CD14-positive monocyte (primary cell): Measurements from ENCODE around the gene DNAH2. TPM values are rescaled to one million over a fixed set of nuclear protein-coding genes. Genes with fewer than 3 reads are reported as not detected.
A peak's percentile ranks its signal among the peaks of the same experiment; 100 is the strongest.

ENCODE experiments used
- DNase-seq, 3 donors: peaks; one replicate each; pipeline ENCODE4 v3.0.0-alpha.2; 2011 to 2022
- H2AFZ ChIP-seq: 2 replicates; pipeline ENCODE4 v1.6.0; 2012; ENCODE audit warnings: mild to moderate bottlenecking, low read depth, low read length, inconsistent platforms; ENCODE audit not compliant: insufficient read depth, poor library complexity, severe bottlenecking
- H3K27ac ChIP-seq, 2 donors: 1 replicate in 1 of 2; 2 replicates in 1 of 2; pipeline ENCODE4 v1.5.1; 2012 to 2013; ENCODE audit warnings: low read length in 2 of 2, control low read depth in 1 of 2, inconsistent platforms in 1 of 2, low read depth in 1 of 2, mild to moderate bottlenecking in 1 of 2
- H3K27me3 ChIP-seq, 2 donors: one replicate each; pipeline versions ENCODE4 v1.6.0 to v1.6.1; 2011 to 2013; ENCODE audit warnings: low read length in 2 of 2; ENCODE audit not compliant: control insufficient read depth in 2 of 2, insufficient read depth in 2 of 2
- H3K36me3 ChIP-seq, 2 donors: replicated peaks in 1 of 2; 1 replicate in 1 of 2; 2 replicates in 1 of 2; pipeline versions ENCODE4 v1.5.1 to v1.6.1; 2012 to 2013; ENCODE audit warnings: low read length in 2 of 2, control low read depth in 1 of 2, inconsistent platforms in 1 of 2, mild to moderate bottlenecking in 1 of 2; ENCODE audit not compliant: insufficient read depth in 2 of 2, control insufficient read depth in 1 of 2
- H3K4me1 ChIP-seq, 2 donors: 1 replicate in 1 of 2; 2 replicates in 1 of 2; pipeline versions ENCODE4 v1.5.1 to v1.6.1; 2012 to 2013; ENCODE audit warnings: low read length in 2 of 2, control low read depth in 1 of 2, inconsistent platforms in 1 of 2, mild to moderate bottlenecking in 1 of 2, moderate library complexity in 1 of 2; ENCODE audit not compliant: insufficient read depth in 2 of 2, control insufficient read depth in 1 of 2
- H3K4me2 ChIP-seq: replicated peaks from 2 replicates; pipeline ENCODE3; 2012; ENCODE audit warnings: low read length, moderate library complexity, mild to moderate bottlenecking; ENCODE audit not compliant: poor library complexity, severe bottlenecking; ENCODE audit errors: extremely low read depth
- H3K4me3 ChIP-seq, 3 experiments: fragments of 200-600 bp in 1 of 3; sonication (generic) in 1 of 3; replicated peaks in 1 of 3; 1 replicate in 2 of 3; 2 replicates in 1 of 3; pipeline ENCODE4 v1.5.1; 2011 to 2013; ENCODE audit warnings: low read length in 3 of 3, mild to moderate bottlenecking in 3 of 3, control low read depth in 2 of 3, low read depth in 2 of 3, inconsistent platforms in 1 of 3, moderate library complexity in 1 of 3
- H3K79me2 ChIP-seq: 2 replicates; pipeline ENCODE4 v1.6.0; 2012; ENCODE audit warnings: mild to moderate bottlenecking, control low read depth, inconsistent platforms, low read length, moderate library complexity; ENCODE audit not compliant: insufficient read depth
- H3K9ac ChIP-seq: 2 replicates; pipeline ENCODE4 v1.6.0; 2017; ENCODE audit warnings: low read length, mild to moderate bottlenecking; ENCODE audit not compliant: insufficient read depth, poor library complexity, severe bottlenecking
- H3K9me3 ChIP-seq, 2 donors: replicated peaks in 1 of 2; 1 replicate in 1 of 2; 2 replicates in 1 of 2; pipeline versions ENCODE4 v1.5.1 to v1.6.1; 2012 to 2013; ENCODE audit warnings: low read length in 2 of 2, control low read depth in 1 of 2; ENCODE audit not compliant: control insufficient read depth in 1 of 2, insufficient read depth in 1 of 2
- H4K20me1 ChIP-seq: 2 replicates; pipeline ENCODE4 v1.6.0; 2012; ENCODE audit warnings: mild to moderate bottlenecking, low read length, control low read depth, moderate library complexity; ENCODE audit not compliant: insufficient read depth
- H3K27ac Mint-ChIP-seq, 7 donors: one replicate each; pipeline ENCODE4 v1.8.0; 2020; ENCODE audit warnings: mild to moderate bottlenecking in 7 of 7, mixed read lengths in 7 of 7, moderate library complexity in 6 of 7, inconsistent platforms in 2 of 7
- H3K27me3 Mint-ChIP-seq, 3 donors: one replicate each; pipeline ENCODE4 v1.8.0; 2021 to 2022; ENCODE audit warnings: low read depth in 3 of 3, mild to moderate bottlenecking in 3 of 3, mixed read lengths in 3 of 3, moderate library complexity in 3 of 3, inconsistent platforms in 1 of 3
- H3K36me3 Mint-ChIP-seq, 2 donors: one replicate each; pipeline ENCODE4 v1.8.0; 2020; ENCODE audit warnings: mixed read lengths in 2 of 2, inconsistent platforms in 1 of 2, mild to moderate bottlenecking in 1 of 2
- H3K4me1 Mint-ChIP-seq: one replicate; pipeline ENCODE4 v1.8.0; 2020; ENCODE audit warnings: mild to moderate bottlenecking, mixed read lengths
- H3K4me3 Mint-ChIP-seq, 2 donors: one replicate each; pipeline ENCODE4 v1.8.0; 2020; ENCODE audit warnings: mild to moderate bottlenecking in 2 of 2, mixed read lengths in 2 of 2, moderate library complexity in 1 of 2
- H3K9me3 Mint-ChIP-seq, 7 donors: one replicate each; pipeline ENCODE4 v1.8.0; 2020 to 2022; ENCODE audit warnings: mixed read lengths in 7 of 7, mild to moderate bottlenecking in 6 of 7, moderate library complexity in 6 of 7, inconsistent platforms in 2 of 7
- WGBS: methylation state at CpG from one replicate; pipeline ENCODE4 v1.1.5; 2013; ENCODE audit warnings: missing lambda C conversion rate; ENCODE audit not compliant: insufficient coverage; 5-methylcytosine and 5-hydroxymethylcytosine counted together
- intact Hi-C, 2 donors: fragments of 100-400 bp; cut with micrococcal nuclease; formaldehyde crosslinking; loops; one replicate each; pipeline versions ENCODE4 v1.15.0 to v1.15.1; 2023
- polyA plus RNA-seq, 3 donors: library from polyadenylated mRNA; depleted of rRNA in 1 of 3; unstranded in 2 of 3; stranded (reverse) in 1 of 3; fragments of 300-500 nt in 2 of 3; fragments of >200 nt in 1 of 3; fragmentation: Illumina TruSeq in 2 of 3; gene quantifications; 1 replicate in 2 of 3; 2 replicates in 1 of 3; pipeline ENCODE4 v1.2.3, GENCODE V29; 2012 to 2021
- TF ChIP-seq, protein P1 (sequence below): fragments of 200-600 bp; IDR thresholded peaks from one replicate; pipeline ENCODE4 v1.8.0; 2022; ENCODE audit warnings: antibody characterized with exemption, mild to moderate bottlenecking

DNAH2 gene
- polyA plus RNA-seq, 3 donors, result 0.03 to 0.15 TPM; not detected in 1

DNA sequence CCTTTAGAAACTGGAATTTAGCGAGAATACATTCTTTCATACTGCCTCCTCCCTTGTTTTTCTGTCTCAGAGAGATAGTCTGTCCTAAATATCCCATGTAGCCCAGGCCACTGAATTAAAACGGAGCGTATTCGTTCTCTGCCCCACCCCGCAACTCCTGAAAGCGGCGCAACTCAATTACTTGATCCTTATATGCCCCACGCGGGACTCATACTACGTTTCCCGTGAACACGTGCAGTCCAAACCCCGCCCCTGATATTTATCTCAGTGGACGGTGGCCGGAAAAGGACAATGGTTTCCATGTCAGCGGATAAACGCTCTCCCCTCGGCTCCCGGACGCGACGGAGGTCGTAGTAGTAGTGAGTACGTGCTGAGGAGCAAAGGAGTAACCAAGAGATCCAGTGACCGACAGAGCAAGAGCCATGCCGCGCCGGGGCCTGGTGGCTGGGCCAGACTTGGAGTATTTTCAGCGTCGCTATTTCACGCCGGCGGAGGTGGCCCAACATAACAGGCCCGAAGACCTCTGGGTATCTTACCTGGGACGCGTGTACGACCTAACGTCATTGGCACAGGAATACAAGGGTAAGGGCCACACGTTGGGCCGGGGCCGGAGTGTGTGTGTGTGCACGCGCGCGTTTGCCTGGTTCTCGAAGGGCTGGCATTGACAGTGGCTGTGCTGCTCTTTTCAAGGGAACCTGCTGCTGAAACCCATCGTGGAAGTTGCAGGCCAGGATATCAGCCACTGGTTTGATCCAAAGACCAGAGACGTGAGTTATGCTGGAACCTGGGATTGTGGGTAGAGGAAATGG, 140.4 kb downstream of the DNAH2 start, which contains the start of gene CYB5D1:
Gene CYB5D1 (plus strand): TSS at position 291 of the 809 bp plus-strand sequence. CDS start 132 bp downstream, at position 423.
- Mint-ChIP-seq H3K9me3 (no peaks in the 10 kb centered on the region), H3K4me3 (no peak within 1 kb of the TSS), H3K4me1 (peaks cover 2% of the 10 kb centered on the region), H3K27ac (no peak within 1 kb of the TSS), H3K36me3 (peaks cover 25 to 42% of the 10 kb centered on the region in 2 donors), H3K27me3 (peaks cover 0 to 4% (median 2%) of the 10 kb centered on the region in 3 donors)
- intact Hi-C loops, result loop anchor here (2.0 kb wide), 3 partner anchors 15 to 35 kb away; partner anchors contain the start of gene KDM6B (in 1 of the 2)
- DNase-seq, result peak; percentile 82 to 88 (median 85)
- 9% methylated on average over 40 of the region's 48 CpGs for WGBS
- Histone ChIP-seq H3K27me3 (no peaks in the 10 kb centered on the region), H3K4me3 (peak within 1 kb of the TSS; percentile 67 to 95 (median 74)), H3K27ac (peak within 1 kb of the TSS; percentile 94 to 95), H4K20me1 (peaks cover 37% of the 10 kb centered on the region), H3K4me1 (peaks cover 36 to 47% of the 10 kb centered on the region in 2 donors), H3K9ac (peak within 1 kb of the TSS; percentile 84), H3K36me3 (peaks cover 14 to 48% of the 10 kb centered on the region in 2 donors), H3K79me2 (peaks cover 40% of the 10 kb centered on the region), H2AFZ (peak within 1 kb of the TSS; percentile 85), H3K9me3 (no peaks in the 10 kb centered on the region), H3K4me2 (peak within 1 kb of the TSS; percentile 98)
- TF ChIP-seq, protein P1, sequence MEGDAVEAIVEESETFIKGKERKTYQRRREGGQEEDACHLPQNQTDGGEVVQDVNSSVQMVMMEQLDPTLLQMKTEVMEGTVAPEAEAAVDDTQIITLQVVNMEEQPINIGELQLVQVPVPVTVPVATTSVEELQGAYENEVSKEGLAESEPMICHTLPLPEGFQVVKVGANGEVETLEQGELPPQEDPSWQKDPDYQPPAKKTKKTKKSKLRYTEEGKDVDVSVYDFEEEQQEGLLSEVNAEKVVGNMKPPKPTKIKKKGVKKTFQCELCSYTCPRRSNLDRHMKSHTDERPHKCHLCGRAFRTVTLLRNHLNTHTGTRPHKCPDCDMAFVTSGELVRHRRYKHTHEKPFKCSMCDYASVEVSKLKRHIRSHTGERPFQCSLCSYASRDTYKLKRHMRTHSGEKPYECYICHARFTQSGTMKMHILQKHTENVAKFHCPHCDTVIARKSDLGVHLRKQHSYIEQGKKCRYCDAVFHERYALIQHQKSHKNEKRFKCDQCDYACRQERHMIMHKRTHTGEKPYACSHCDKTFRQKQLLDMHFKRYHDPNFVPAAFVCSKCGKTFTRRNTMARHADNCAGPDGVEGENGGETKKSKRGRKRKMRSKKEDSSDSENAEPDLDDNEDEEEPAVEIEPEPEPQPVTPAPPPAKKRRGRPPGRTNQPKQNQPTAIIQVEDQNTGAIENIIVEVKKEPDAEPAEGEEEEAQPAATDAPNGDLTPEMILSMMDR, result no peak

DNA sequence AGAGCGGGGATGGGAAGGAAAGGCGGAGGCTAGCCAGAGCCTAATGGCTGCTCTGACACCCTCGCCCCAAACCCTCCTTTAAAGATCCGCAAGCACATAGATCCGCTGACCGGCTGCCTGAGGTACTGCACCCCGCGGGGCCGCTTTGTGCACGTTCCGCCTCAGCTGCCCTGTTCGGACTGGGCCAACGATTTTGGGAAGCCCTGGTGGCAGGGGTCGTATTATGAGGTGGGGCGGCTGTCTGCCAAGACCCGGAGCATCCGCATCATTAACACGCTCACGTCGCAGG, 140.9 kb downstream of the DNAH2 start:
- peak; percentile 32 to 58 (median 53) for DNase-seq
- Mint-ChIP-seq H3K4me3 (no peak overlapping the region), H3K27ac (no peak overlapping the region), H3K4me1 (peaks cover 2% of the 10 kb centered on the region), H3K27me3 (peaks cover 0 to 3% (median 2%) of the 10 kb centered on the region in 3 donors), H3K36me3 (peaks cover 22 to 39% of the 10 kb centered on the region in 2 donors), H3K9me3 (no peaks in the 10 kb centered on the region)
- peak overlapping the region; percentile 84 for H3K9ac ChIP-seq
- peak overlapping the region; percentile 85 for H2AFZ ChIP-seq
- H3K27ac ChIP-seq, result peak overlapping the region; percentile 94 to 95
- H4K20me1 ChIP-seq, result peaks cover 31% of the 10 kb centered on the region
- peaks cover 36 to 47% of the 10 kb centered on the region in 2 donors for H3K4me1 ChIP-seq
- WGBS, result 74% methylated on average over 18 of the region's 20 CpGs
- peaks cover 11 to 47% of the 10 kb centered on the region in 2 donors for H3K36me3 ChIP-seq
- no peaks in the 10 kb centered on the region for H3K27me3 ChIP-seq
- H3K9me3 ChIP-seq, result no peaks in the 10 kb centered on the region
- H3K4me2 ChIP-seq, result peak overlapping the region; percentile 98
- peaks cover 36% of the 10 kb centered on the region for H3K79me2 ChIP-seq
- H3K4me3 ChIP-seq, result peak overlapping the region; percentile 67 to 95 (median 74)
- intact Hi-C loops, result no loop called here
- TF ChIP-seq, protein P1, result peak; percentile 59
